ENCODE data around the gene CNTN5. TPM values are rescaled to one million over a fixed set of nuclear protein-coding genes. Genes with fewer than 3 reads are reported as not detected.

CNTN5 gene
- polyA plus RNA-seq, 3 donors = 0.10 TPM; not detected in 2

GRCh38 chr11:99893811-99894210 lies 873.1 kb downstream of the CNTN5 start:
- no peak overlapping the region for H3K27ac ChIP-seq (ENCODE audit: low read depth, low read length)
- 44 to 89% (median 76%) methylated on average over 1 of the region's 1 CpG for WGBS, 3 donors

DNA sequence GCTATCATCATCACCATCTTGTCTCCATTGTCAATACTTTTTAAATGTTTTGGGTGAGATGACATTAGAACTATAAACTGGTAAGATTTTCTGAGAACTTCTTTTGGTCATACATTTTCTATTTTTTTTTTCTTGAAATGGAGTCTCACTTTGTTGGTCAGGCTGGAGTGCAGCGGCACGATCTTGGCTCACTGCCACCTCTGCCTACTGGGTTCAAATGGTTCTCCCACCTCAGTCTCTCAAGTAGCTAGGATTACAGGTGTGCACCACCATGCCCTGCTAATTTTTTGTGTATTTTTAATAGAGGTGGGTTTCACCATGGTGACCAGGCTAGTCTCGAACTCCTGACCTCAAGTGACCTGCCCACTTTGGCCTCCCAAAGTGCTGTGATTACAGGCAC lies 880.4 kb downstream of the CNTN5 start:
- no peak overlapping the region for H3K27ac ChIP-seq (ENCODE audit: low read depth, low read length)
- WGBS, 3 donors = 63 to 77% (median 76%) methylated on average over 3 of the region's 3 CpGs

DNA sequence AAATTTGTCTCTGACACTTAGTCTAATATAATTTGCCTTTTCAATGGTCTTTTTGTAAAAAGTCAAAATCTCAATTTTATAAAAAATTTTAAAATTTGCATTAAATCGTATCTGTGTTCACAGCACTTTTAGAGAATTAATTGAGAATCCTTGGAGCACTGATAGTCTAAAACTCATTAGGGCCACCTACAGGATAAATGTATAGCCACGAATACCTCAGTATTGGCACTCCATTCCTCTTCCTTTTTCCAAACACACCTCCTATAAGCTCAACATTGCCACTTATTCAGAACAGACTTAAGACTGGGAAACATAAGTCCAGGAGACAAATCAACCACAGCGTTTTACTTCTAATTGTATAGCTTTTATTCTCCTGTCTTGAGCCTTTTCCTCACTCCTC lies 890.4 kb downstream of the CNTN5 start:
- 27 to 45% (median 39%) methylated on average over 3 of the region's 3 CpGs for WGBS, 3 donors
- no peak overlapping the region for H3K27ac ChIP-seq (ENCODE audit: low read depth, low read length)

- no peak overlapping the region for H3K27ac ChIP-seq (ENCODE audit: low read depth, low read length)
- WGBS, 3 donors = 64 to 83% (median 73%) methylated on average over 4 of the region's 4 CpGs
These were observed 895.3 kb downstream of the CNTN5 start for GRCh38 chr11:99916078-99916477.

DNA sequence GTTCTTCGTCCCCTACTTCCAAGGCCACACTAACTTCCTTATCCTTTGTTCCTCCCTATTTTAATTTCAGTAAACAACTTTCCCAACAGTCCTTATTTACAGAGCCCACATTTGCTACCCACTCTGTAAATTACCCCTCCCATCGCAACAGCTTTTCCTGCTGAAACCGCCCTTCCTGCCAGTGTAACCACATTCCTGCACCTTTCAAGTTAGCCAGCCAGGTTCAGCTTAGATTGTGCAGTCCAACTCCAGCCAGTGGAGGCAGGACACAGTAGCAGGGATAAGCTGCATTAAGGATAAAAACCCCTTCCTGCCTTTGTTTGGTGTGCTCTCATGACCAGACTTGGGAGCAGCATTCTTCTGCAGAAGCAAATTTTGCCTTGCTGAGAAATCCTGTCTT lies 898.0 kb downstream of the CNTN5 start:
- H3K27ac ChIP-seq (ENCODE audit: low read depth, low read length) = no peak overlapping the region
- WGBS, 3 donors = 77 to 85% (median 83%) methylated on average over 3 of the region's 3 CpGs

GRCh38 chr11:99920956-99921355 lies 900.2 kb downstream of the CNTN5 start:
- WGBS, 3 donors = 82 to 88% (median 86%) methylated on average over 3 of the region's 3 CpGs
- no peak overlapping the region for H3K27ac ChIP-seq (ENCODE audit: low read depth, low read length)

DNA sequence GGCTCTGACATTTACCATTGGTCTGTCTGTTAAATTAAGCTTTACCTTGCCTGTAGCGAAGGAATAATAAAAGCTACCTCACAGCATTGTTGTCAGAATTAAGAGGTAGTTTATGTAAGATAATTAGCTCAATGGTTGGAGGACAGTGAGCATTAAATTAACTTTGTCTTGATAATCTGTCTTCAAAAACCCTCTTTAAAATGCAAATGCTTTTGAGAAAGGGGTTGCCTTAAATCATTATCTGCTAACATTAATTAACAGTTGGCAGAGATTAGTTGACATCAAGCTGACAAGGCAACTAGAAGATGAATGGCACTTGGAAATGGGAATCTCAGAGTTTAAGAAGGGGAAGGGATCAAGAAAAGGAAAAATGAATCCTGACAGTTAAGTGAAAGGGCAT lies 905.2 kb downstream of the CNTN5 start:
- WGBS, 3 donors = 0% methylated on average over 1 of the region's 1 CpG
- H3K27ac ChIP-seq (ENCODE audit: low read depth, low read length) = no peak overlapping the region

GRCh38 chr11:99932684-99933083 lies 911.9 kb downstream of the CNTN5 start:
- WGBS, 3 donors = 49 to 79% (median 79%) methylated on average over 2 of the region's 2 CpGs
- H3K27ac ChIP-seq (ENCODE audit: low read depth, low read length) = no peak overlapping the region

- H3K27ac ChIP-seq (ENCODE audit: low read depth, low read length) = no peak overlapping the region
These were observed 913.3 kb downstream of the CNTN5 start for GRCh38 chr11:99934008-99934407.

DNA sequence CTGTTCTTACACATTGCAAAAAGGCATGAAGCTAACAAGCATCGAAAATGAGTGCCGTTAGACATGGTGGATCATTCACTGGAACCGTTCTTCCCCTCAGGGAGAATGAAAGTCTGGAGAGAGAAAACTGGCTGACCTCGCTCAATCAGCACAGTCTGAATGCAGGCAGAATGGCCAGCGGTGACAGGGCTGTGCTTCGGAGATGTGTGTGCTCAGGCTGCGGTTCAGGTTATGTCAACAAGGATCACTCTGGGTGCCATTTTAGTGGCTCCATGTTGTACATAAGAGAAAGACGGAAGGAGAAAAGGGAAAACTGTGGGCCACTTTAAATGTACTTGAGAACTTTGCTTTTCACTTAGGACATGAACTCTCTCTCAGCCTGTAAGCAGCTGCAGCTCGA lies 916.6 kb downstream of the CNTN5 start:
- WGBS, 3 donors = 83 to 85% (median 85%) methylated on average over 9 of the region's 9 CpGs
- H3K27ac ChIP-seq (ENCODE audit: low read depth, low read length) = no peak overlapping the region

DNA sequence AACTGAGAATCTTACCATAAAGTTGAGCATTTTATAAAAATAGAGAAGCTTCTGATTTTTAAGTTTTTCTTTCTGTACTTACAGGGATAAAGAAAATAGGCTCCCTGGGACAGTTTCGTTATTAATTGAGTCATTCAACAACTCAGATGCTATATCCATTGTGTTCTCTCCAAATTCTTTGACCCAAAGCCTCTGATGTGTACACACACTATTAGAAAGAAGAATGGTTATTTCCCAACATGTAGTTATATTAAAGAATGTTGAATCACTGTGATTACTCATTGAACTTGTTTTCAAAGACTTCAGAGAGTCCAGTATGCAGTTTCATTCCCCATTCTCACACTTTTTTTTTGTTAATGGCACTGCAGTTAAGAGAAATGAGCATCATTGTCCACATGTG lies 932.1 kb downstream of the CNTN5 start:
- 74 to 79% (median 77%) methylated on average over 1 of the region's 1 CpG for WGBS, 3 donors
- H3K27ac ChIP-seq (ENCODE audit: low read depth, low read length) = no peak overlapping the region

GRCh38 chr11:99960536-99960935 lies 939.8 kb downstream of the CNTN5 start:
- 78 to 87% (median 79%) methylated on average over 3 of the region's 3 CpGs for WGBS, 3 donors
- H3K27ac ChIP-seq (ENCODE audit: low read depth, low read length) = no peak overlapping the region

DNA sequence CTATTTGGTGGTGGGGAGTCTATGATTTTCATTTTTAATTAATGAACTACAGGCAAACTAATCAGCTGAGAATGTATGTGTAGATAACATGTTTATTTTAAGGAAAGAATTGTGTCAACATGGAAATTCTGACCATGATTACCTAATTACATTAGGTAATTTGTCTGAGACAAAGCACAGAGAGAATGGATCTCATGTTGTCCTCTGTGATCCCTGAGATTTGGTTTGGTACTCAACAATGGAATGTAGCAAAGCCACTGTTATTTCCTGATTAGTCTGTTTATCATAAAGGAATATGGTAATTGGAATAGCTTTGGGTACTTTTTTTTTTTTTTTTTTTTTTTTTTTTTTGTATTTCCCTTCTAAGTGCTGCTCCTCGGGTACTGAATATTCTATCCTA lies 947.6 kb downstream of the CNTN5 start:
- H3K27ac ChIP-seq (ENCODE audit: low read depth, low read length) = no peak overlapping the region
- WGBS, 3 donors = 67 to 95% (median 80%) methylated on average over 1 of the region's 1 CpG

- 48 to 60% (median 51%) methylated on average over 4 of the region's 4 CpGs for WGBS, 3 donors
- no peak overlapping the region for H3K27ac ChIP-seq (ENCODE audit: low read depth, low read length)
These were observed 953.2 kb downstream of the CNTN5 start for GRCh38 chr11:99973993-99974392.

DNA sequence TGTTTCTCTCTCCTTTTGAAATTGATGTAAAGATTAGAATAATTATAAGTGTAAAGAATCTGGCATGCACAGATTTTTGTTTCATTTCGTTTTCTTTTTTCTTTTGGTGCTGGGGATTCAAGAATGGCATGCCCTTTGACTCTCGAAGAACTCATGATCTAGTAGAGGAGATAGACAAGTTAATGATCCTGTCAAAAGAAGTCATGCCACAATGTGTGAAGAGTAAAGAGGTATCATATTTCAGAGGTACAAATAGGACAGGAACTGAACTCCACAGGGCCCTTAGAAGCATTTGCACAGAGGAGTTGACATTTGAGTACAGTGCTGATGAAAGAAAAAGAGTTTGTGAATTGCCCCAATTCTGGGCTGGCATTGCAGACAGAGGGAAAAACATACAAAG lies 958.3 kb downstream of the CNTN5 start:
- WGBS, 3 donors = 57 to 67% (median 59%) methylated on average over 2 of the region's 2 CpGs
- no peak overlapping the region for H3K27ac ChIP-seq (ENCODE audit: low read depth, low read length)

- 24 to 47% (median 44%) methylated on average over 2 of the region's 2 CpGs for WGBS, 3 donors
- no peak overlapping the region for H3K27ac ChIP-seq (ENCODE audit: low read depth, low read length)
These were observed 967.2 kb downstream of the CNTN5 start for GRCh38 chr11:99987821-99988470.

DNA sequence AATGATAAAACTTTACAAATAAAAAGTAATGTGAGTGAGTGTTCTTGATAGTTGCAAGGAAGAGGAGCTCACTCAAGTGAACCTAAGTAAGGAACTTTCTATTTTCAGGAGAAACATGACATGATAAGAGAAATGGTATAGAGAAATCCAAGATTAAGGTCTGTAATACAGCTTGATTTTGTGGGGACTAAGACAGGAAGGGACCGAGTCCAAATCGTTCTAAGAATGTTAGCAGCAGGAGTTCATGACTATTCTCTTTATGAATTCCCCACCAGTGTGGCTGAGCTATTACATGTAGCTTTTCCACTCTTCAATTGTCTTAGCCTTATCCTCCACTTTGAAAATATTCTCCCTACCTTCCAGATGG lies 967.7 kb downstream of the CNTN5 start:
- H3K27ac ChIP-seq (ENCODE audit: low read depth, low read length) = no peak overlapping the region
- 54 to 59% (median 57%) methylated on average over 2 of the region's 2 CpGs for WGBS, 3 donors

- no peak overlapping the region for H3K27ac ChIP-seq (ENCODE audit: low read depth, low read length)
- 65 to 71% (median 70%) methylated on average over 3 of the region's 3 CpGs for WGBS, 3 donors
These were observed 983.2 kb downstream of the CNTN5 start for GRCh38 chr11:100003985-100004384.

- no peak overlapping the region for H3K27ac ChIP-seq (ENCODE audit: low read depth, low read length)
These were observed 983.8 kb downstream of the CNTN5 start for GRCh38 chr11:100004541-100004940.

DNA sequence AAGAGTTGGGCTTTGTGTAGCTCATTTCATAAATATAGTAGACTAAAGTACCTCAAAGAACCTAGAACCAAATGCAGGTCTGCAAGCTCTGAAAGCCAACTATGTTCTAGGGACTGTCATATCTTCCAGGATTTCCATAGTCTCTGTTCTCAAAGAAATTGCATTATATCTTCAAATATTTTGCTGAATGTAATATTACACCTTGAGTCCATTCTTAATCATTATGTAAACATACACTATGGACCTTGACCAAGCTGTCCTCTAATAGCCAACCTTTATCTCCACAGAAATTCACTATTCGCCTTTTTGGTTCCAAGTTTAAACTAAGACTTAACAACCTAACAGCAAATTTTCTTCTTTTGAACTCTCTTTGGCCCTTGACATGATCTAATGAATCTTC lies 987.7 kb downstream of the CNTN5 start:
- H3K27ac ChIP-seq (ENCODE audit: low read depth, low read length) = no peak overlapping the region
- WGBS, 3 donors = 32 to 85% (median 79%) methylated on average over 1 of the region's 1 CpG

GRCh38 chr11:100009728-100010127 lies 989.0 kb downstream of the CNTN5 start:
- 32 to 44% (median 39%) methylated on average over 3 of the region's 3 CpGs for WGBS, 3 donors
- H3K27ac ChIP-seq (ENCODE audit: low read depth, low read length) = no peak overlapping the region

All from adipose tissue (tissue), 3 donors.